Measurements from ENCODE around the gene AQP10.
"Not testable (repeated sequence)": the region's sequence is repeated elsewhere in the genome, so short reads cannot be mapped to it uniquely, and the experiment has no call there.

The AQP10 gene

GRCh38 chr1:154324669-154325582 lies 4.0 kb downstream of the AQP10 start, which contains the start of gene ATP8B2:
Gene ATP8B2, plus strand, starts transcription at chr1:154325525. Its CDS starts 2,617 bp downstream, at chr1:154328142.
- DNase-seq = peak; percentile 93

DNA sequence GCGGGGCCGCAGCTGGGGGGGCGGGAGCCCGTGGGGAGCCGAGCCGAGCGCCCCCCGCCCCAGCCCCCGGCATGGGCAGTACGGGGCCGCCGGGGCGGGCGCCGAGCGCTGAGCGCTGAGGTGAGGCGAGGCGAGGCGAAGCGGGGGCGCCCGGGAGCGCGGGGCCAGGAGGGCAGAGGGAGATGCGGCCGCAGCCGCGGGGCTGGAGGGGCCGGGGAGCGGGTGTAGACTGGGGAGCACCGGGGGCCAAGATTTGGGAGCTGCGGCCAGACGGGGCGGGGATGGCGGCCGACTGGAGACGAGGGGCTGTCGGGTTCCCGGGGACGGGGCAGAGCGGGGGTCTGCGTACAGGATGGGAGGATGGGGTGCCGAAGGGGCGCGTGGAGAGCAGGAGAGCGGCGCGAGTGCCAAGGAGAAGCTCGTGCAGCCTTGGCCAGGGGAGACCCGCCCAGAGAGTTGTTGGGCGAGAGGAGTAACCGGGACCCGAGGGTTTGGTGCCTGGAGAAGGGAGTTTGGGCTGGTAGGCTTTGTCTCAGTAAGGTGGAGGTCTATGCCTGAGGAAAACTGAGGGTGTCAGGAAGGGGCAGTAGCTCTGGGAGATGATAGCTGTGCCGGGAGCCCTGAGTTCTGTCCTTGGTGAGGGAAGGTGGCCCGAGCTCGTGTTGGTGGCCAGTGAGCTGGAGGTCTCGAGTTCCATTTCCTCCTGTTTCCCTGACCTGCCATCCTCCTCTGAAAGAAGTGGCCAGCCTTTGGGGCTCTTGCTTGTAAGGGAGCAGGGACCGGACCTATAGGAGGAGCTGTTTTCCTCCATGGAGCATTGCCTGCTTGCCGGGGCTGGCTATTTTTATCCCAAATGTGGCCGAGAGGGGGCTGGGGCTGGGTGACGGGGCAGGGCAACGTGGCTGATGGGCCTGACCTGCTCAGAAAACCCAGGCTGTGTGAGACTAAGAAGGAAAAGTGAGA lies 5.0 kb downstream of the AQP10 start:
- DNase-seq = peak; percentile 87

DNA sequence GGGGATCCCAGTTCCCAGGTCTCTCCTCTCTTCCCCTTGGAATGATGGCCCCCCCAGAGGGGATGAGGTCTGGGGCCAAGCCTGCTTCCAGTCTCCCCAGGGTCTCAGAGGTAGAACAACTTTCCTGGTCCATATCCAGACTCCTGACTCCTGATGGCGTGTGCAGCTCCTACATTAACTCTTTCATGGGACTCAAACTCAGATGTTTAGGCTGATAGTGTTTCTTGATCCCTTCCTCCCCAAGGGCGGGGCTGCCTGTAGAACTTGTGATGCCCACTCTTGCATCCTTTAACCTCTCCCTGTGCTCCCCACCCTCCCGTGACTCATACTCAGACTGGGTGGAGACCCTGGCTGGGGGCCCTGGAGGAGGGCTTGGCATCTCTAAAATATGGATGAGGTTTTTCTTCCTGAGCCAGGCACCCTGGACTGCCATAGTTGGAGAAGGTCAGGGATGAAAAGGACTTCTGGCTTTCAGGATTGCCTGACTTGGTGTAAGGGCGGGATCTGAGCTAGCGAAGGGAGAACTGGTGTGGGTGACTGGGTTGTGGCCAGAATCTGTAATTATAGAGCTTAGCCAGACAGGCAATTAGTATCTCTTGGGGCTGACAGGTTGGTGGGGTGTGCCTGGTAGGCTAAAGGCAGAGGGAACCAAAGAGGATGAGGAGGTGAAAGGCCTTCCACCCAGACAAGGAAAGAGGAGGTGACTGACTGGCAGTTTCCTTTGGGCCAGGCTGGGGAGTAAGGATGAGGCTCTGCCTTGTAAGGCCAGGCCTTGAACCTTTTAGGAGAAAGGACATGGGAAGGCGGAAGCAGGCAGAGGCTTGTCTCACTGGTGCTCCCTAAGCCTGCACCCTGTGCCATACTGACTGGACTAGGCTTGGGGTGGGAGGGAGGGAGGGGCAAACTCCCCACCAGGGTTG lies 5.9 kb downstream of the AQP10 start:
- DNase-seq = peak; percentile 74

- DNase-seq = no peak
These were observed 6.8 kb downstream of the AQP10 start for GRCh38 chr1:154327466-154328317.

DNA sequence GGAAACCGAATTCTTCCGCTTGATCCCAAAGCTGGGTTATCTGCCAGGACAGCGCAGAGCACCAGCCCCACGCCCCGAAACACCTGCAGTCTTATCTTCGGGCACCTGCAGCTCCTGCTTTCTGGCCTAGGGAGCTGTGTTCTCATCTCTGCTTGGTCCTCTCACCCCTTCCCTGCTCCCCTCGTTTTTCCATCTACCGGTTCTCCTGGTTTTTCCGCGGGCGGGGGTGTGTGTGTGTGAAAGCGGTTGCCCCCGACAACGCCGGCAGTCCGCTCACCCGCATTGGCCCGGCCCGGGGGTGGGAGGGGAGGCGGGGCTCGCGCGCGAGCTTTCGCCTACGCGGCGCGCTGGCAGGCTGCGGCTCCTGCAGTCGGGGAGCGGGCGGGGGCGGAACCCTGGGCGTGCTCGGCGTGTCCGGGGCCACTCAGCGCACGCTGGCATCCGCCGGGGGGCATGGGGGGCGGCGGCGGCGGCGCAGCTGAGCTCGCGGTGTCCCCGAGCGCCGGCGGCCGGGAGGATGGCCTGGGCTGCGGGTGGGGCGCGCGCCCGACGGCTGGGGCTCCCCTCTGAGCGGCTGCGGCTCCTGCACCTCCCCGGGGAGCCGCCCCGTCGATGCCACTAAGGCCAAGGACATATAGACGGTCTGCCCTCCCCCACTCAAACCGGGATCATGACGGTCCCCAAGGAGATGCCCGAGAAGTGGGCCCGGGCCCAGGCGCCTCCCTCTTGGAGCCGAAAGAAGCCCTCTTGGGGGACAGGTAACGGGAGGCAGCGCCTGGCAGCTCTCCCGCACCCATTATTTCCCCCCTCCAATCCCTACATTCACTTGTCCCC lies 7.6 kb downstream of the AQP10 start:
- peak; percentile 92 for DNase-seq

DNA sequence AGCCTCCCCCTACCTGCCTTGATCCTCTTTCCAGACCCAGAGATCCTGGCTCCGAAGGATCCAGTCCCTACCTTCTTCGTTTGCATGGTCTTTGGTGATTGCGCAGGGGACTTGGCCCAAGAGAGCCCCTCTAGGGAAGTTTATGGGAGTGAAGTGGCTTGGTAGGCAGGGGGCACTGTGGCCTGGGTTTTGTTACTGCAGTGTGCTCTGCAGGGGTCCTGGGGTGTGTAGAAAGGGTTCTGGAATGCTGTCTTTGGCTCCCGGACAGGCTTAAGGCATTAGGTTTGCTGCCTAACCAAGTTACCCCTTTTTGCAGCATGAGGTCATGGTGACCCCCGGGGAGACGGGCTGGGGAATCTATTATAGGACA lies 8.2 kb downstream of the AQP10 start:
- no peak for DNase-seq

DNA sequence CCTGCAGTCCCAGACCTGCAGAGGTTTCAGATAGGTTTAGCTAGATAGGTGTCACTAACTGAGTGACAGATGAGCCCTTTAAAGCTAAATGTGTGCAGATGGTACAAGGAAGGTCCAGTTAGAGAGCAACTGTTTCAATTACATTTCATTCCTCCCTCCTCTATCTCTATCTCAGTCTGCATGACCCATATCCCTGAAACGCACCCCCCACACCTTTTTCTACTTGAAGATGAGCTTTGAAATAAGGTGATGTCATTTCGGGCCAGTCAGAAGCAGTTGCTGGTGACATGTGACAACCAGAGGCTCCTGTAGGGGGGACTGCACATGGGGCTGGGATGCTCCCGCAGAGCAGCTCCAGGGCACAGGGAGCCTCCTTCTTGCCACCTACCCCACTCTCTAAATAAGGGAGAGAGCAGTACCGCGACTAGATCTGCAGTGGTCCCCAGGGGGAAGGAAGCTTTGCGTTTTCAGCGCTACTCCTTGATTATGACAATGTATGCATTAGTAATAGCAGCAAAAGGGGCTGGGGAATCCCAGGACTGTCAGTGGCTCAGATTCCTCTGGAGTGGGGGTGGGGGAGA lies 8.7 kb downstream of the AQP10 start:
- DNase-seq = no peak

GRCh38 chr1:154330669-154331068 lies 9.8 kb downstream of the AQP10 start:
- no peak for DNase-seq

GRCh38 chr1:154334079-154335024 lies 13.5 kb downstream of the AQP10 start:
- no peak for DNase-seq

DNA sequence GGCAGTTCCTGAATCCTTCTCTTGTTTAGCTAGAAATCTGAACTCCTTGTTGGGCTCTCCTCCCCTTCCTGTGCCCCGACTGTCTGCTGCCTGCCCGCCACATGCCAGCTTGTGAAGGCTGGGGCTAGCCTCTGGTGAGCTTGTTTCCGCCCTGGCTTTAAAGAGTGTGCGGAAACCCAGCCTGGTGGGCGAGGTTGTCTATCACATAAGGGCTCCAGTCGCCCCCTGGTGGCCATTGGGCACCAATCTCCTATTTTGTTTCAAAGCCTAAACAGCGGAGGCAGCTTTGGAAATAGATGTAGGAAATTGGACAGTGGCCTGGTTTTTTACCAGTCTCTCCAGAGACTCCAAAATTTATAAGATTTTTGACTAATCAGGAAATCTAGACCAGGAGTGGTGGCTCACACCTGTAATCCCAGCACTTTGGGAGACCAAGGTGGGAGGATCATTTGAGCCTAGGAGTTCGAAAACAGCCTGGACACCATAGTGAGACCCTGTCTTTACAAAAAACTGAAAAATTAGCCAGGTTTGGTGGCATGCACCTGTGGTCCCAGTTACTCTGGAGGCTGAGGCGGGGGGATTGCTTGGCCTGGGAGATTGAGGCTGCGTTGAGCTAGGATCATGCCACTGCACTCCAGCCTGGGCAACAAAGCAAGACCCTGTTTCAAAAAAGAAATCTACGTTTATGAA lies 14.3 kb downstream of the AQP10 start:
- peak; percentile 90 for DNase-seq

DNA sequence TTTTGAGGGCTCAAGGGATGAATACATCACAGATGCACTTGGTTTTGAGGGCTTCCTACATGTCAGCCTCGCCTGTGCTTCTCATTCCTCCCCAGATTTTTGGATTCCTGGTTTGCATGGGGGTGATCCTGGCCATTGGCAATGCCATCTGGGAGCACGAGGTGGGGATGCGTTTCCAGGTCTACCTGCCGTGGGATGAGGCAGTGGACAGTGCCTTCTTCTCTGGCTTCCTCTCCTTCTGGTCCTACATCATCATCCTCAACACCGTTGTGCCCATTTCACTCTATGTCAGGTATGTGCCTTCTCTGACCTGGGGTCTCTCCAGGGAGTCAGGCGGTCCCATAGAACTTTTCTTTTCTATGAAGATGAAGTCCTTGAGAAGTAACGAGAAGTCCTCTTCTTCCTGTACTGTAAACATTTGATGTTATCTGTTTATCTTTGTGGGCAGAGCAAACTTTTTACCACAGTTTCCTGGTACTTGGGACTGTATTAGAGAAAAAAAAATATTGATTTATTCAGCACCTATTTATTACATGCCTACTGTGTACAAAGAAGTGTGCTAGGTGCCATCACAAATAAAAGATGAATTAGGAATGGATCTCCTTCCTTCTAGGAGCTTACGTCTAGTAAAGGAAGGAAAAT lies 16.5 kb downstream of the AQP10 start:
- no peak for DNase-seq

DNA sequence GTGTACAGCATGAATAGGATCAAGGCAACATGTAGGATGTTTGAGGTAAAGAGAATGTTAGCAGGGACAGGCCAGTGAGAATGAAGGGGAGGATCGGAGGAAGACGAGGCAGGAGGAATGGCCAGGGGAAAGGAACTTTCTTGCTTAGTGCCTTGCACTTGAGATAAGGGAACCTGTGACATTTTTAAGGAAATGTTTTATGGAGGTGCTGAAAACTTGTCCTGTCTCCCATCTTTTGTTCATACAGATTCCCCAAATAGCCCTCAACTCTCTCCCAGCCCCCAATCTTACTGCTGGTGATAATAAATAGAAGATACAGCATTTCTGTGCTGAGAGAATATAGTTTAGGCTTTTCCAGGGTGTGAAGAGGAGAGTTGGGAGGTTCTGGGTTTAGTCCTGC lies 18.0 kb downstream of the AQP10 start:
- DNase-seq = no peak

DNA sequence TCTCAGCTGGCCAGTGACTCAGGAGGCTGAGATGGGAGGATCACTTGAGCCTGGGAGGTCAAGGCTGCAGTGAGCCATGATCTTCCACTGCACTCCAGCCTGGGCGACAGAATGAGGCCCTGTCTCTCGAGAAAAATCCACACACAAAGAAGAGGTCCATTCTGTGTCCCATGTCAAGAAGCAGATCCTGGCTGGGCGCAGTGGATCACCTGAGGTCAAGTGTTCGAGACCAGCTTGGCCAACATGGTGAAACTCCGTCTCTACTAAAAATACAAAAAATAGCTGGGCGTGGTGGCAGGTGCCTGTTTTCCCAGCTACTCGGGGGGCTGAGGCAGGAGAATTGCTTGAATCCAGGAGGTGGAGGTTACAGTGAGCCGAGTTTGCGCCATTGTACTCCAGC lies 20.5 kb downstream of the AQP10 start:
- DNase-seq = not testable (repeated sequence)

- DNase-seq = no peak
These were observed 21.2 kb downstream of the AQP10 start for GRCh38 chr1:154342132-154342531.

DNA sequence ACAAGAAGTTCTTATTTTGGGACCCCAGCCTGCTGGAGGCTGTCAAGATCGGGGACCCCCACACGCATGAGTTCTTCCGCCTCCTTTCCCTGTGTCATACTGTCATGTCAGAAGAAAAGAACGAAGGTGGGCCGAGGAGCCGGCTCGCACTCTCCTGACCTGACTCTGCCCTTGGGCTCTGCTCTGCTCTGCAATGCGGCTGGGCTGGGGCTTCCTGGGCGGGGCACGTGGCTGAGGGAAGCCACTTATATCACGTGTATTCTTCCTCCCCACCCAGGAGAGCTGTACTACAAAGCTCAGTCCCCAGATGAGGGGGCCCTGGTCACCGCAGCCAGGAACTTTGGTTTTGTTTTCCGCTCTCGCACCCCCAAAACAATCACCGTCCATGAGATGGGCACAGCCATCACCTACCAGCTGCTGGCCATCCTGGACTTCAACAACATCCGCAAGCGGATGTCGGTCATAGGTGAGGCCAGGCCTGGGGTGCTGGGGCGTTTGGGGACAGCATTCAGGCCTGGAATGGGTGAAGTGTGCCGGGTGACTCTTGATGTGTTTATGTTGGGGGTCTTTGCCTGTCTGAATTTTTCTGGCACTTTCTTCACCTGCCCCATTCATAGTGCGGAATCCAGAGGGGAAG lies 22.1 kb downstream of the AQP10 start:
- DNase-seq = no peak

DNA sequence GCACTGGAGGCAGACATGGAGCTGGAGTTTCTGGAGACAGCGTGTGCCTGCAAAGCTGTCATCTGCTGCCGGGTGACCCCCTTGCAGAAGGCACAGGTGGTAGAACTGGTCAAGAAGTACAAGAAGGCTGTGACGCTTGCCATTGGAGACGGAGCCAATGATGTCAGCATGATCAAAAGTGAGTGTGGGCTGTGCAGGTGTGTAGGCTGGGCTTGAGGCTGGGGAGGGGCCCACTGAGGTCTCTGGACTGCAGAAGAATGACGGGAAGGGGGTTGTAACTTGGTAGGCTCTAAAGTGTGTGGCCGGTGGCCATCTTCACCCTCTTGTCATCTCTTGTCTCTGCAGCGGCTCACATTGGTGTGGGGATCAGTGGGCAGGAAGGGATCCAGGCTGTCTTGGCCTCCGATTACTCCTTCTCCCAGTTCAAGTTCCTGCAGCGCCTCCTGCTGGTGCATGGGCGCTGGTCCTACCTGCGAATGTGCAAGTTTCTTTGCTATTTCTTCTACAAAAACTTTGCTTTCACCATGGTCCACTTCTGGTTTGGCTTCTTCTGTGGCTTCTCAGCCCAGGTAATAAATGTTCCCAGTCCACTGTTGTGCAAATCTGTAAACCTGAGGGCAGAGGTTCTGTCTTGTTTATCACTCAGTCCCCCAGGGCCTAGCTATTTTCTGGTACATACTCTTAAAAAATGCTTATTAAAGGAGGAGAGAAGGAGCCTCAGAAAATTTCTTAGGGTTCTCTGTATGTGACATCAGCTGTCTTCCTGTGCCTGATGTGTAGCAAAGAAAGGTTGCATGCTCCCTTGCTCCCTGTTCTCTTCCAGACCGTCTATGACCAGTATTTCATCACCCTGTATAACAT lies 24.3 kb downstream of the AQP10 start:
- DNase-seq = no peak

Data from right hindlimb (tissue), 1 donor.